PC-9 (cell line): ENCODE measurements around the gene TMCC2. TPM values are rescaled to one million over a fixed set of nuclear protein-coding genes. Genes with fewer than 3 reads are reported as not detected.

Experiments
- BruUV-seq: library from RNA; stranded (reverse); fragments of 400-500 nt; replicated peaks from 2 replicates; lab custom pipeline; 2021; lab: Mats Ljungman, UMichigan
- CTCF ChIA-PET: fragments of 300-600 bp; sonication (Branson Sonifier 250); formaldehyde crosslinking; loops from one replicate; lab custom pipeline; 2022; ENCODE audit warnings: antibody characterized with exemption; lab: Charles Lee
- POLR2A ChIA-PET: fragments of 300-600 bp; sonication (Branson Sonifier 250); formaldehyde crosslinking; loops from one replicate; lab custom pipeline; 2022; ENCODE audit warnings: antibody characterized with exemption; ENCODE audit not compliant: unreplicated experiment; lab: Charles Lee
- DNase-seq, 2 experiments: peaks; one replicate each; pipeline versions ENCODE4 v3.0.0 to v3.0.0-alpha.2; 2015 to 2022; ENCODE audit warnings: mixed read lengths in 1 of 2
- H2AFZ ChIP-seq: fragments of 200-600 bp; sonication (generic); 2 replicates; pipeline ENCODE4 v1.8.1; 2017; ENCODE audit warnings: antibody characterized with exemption
- H3F3A ChIP-seq: fragments of 200-600 bp; sonication (generic); 2 replicates; pipeline ENCODE4 v1.8.1; 2017; ENCODE audit warnings: antibody characterized with exemption, mild to moderate bottlenecking, low read depth; ENCODE audit not compliant: insufficient read depth
- H3K27ac ChIP-seq: fragments of 200-600 bp; sonication (generic); 2 replicates; pipeline ENCODE4 v1.6.1; 2016; ENCODE audit warnings: mixed run types
- H3K27me3 ChIP-seq: fragments of 200-600 bp; sonication (generic); 2 replicates; pipeline ENCODE4 v1.6.1; 2016; ENCODE audit warnings: low read depth, mixed run types; ENCODE audit not compliant: insufficient read depth
- H3K36me3 ChIP-seq: fragments of 200-600 bp; sonication (generic); 2 replicates; pipeline ENCODE4 v1.6.1; 2016; ENCODE audit warnings: low read depth, mixed run types
- H3K4me1 ChIP-seq: fragments of 200-600 bp; sonication (generic); replicated peaks from 2 replicates; pipeline ENCODE4 v1.6.1; 2016; ENCODE audit warnings: mixed run types; ENCODE audit not compliant: insufficient read depth
- H3K4me2 ChIP-seq: fragments of 200-600 bp; sonication (generic); 2 replicates; pipeline ENCODE4 v1.6.1; 2017; ENCODE audit warnings: mixed run types
- H3K4me3 ChIP-seq: fragments of 200-600 bp; sonication (generic); 2 replicates; pipeline ENCODE4 v1.6.1; 2016; ENCODE audit warnings: mixed run types
- H3K79me2 ChIP-seq: fragments of 200-600 bp; sonication (generic); 2 replicates; pipeline ENCODE4 v1.6.1; 2017; ENCODE audit warnings: low read depth, mixed run types
- H3K9me2 ChIP-seq: fragments of 200-600 bp; sonication (generic); 2 replicates; pipeline ENCODE4 v1.8.1; 2017; ENCODE audit warnings: mild to moderate bottlenecking; ENCODE audit not compliant: insufficient read depth
- H3K9me3 ChIP-seq: fragments of 200-600 bp; sonication (generic); 2 replicates; pipeline ENCODE4 v1.8.1; 2016; ENCODE audit warnings: low read depth; ENCODE audit not compliant: insufficient read depth
- H4K20me1 ChIP-seq: fragments of 200-600 bp; sonication (generic); 2 replicates; pipeline ENCODE4 v1.8.1; 2017; ENCODE audit not compliant: insufficient read depth
- CTCF ChIP-seq: fragments of 200-600 bp; sonication (generic); conservative IDR thresholded peaks from 2 replicates; pipeline ENCODE4 v1.6.1; 2017; ENCODE audit warnings: mixed run types, antibody characterized with exemption, mild to moderate bottlenecking, moderate library complexity
- EZH2 ChIP-seq: fragments of 200-600 bp; sonication (generic); IDR thresholded peaks from 2 replicates; pipeline ENCODE4 v1.8.0; 2017; ENCODE audit warnings: antibody characterized with exemption, low read depth
- intact Hi-C: fragments of 100-400 bp; cut with micrococcal nuclease; formaldehyde crosslinking; loops from one replicate; pipeline ENCODE4 v1.10.0; 2022; ENCODE audit not compliant: unreplicated experiment
- total RNA-seq: library from RNA; stranded (reverse); gene quantifications from 2 replicates; pipeline ENCODE4 v1.2.3, GENCODE V29; 2021

Gene TMCC2
- total RNA-seq, 1 experiment from 2014 or later: 0.79 TPM

- no peak for DNase-seq
- intact Hi-C loops: loop anchor here (1.0 to 2.0 kb wide), 2 partner anchors 16 to 88 kb away; partner anchors contain the start of gene TMCC2
Measured at GRCh38 chr1:205210756-205211168, 17.0 kb upstream of the TMCC2 start.

DNA sequence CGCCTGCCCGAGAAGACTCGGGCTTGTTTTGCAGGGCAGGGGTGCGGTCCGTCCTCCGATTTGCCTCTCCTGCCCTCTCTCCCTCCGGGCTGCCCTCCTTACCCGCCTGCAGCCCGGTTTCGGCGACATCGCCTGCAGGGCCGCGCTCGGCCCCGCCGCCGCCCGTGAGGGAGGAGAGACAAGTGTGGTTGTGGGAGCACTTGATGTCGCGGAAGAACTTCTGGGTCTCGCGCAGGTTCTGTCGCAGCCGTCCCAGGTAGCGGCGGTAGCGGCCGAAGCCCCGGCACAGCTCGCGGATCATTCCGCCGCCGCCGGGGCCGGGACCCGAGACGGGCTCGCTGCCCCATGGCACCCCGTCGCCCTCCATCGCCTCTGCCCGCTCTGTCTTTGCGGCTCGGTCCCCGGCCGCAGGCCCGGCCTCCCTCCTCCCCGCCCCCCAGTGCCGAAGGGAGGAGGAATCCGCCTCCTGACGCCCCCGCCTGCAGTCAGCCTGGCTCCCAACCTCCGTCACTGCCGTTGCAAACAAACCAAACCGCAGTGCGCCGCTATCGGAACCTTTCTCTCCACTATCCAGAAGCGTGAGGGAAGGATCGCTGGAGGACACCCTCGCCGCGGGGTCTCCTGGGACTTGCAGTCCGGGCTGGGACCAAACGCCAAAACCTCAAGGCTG, 16.4 kb upstream of the TMCC2 start, which contains the start of gene DSTYK:
Gene DSTYK, minus strand, starts transcription at position 534 of the 670 bp plus-strand sequence. Its CDS starts 167 bp downstream, at position 367.
- H3K9me3 ChIP-seq: no peaks in the 10 kb centered on the region
- H3K36me3 ChIP-seq: no peaks in the 10 kb centered on the region
- H3K27ac ChIP-seq: peak within 1 kb of the TSS; percentile 46; the same call in 1 of the 2 replicates
- TSS peak; percentile 71 for BruUV-seq
- H3K27me3 ChIP-seq: no peaks in the 10 kb centered on the region
- peak within 1 kb of the TSS; percentile 85 for H3K4me3 ChIP-seq
- no peaks in the 10 kb centered on the region for H3K9me2 ChIP-seq
- H3K79me2 ChIP-seq: peaks cover 18% of the 10 kb centered on the region
- peak; percentile 84 to 92 for DNase-seq
- CTCF ChIA-PET: no interaction called here
- H3K4me2 ChIP-seq: peak within 1 kb of the TSS; percentile 84
- H3F3A ChIP-seq: no peaks in the 10 kb centered on the region
- H3K4me1 ChIP-seq: peaks cover 10% of the 10 kb centered on the region
- intact Hi-C loops: loop anchor here (1.0 to 2.0 kb wide), 2 partner anchors 15 to 89 kb away; partner anchors contain the start of gene TMCC2
- POLR2A ChIA-PET: no interaction called here
- H2AFZ ChIP-seq: peak within 1 kb of the TSS; percentile 92
- H4K20me1 ChIP-seq: no peaks in the 10 kb centered on the region; the same call in 1 of the 2 replicates
- TF ChIP-seq EZH2 (no peak), CTCF (no peak)

More at GRCh38 chr1:205210756-205211168, 17.0 kb upstream of the TMCC2 start:
- peaks cover 18% of the 10 kb centered on the region for H3K79me2 ChIP-seq
- TF ChIP-seq CTCF (no peak), EZH2 (no peak)
- no peaks in the 10 kb centered on the region for H3F3A ChIP-seq
- H3K27me3 ChIP-seq: no peaks in the 10 kb centered on the region
- BruUV-seq: no TSS peak
- H3K9me3 ChIP-seq: no peaks in the 10 kb centered on the region
- peak overlapping the region; percentile 85 for H3K4me3 ChIP-seq
- peak overlapping the region; percentile 92 for H2AFZ ChIP-seq
- 0 out of 2 replicates have a peak overlapping the region, but pooled peaks have one; percentile 46 for H3K27ac ChIP-seq
- H3K36me3 ChIP-seq: no peaks in the 10 kb centered on the region
- H4K20me1 ChIP-seq: no peaks in the 10 kb centered on the region; the same call in 1 of the 2 replicates
- H3K4me1 ChIP-seq: peaks cover 10% of the 10 kb centered on the region
- peak overlapping the region; percentile 84 for H3K4me2 ChIP-seq
- ChIA-PET CTCF (interaction anchor here (0.5 kb wide), 1 partner anchor 447 kb away, joined by 3 read pairs; no protein-coding TSS in a partner anchor), POLR2A (interaction anchor here (0.6 to 0.7 kb wide), 2 partner anchors 49 to 1889 kb away, joined by 3 to 8 read pairs; no protein-coding TSS in a partner anchor)
- no peaks in the 10 kb centered on the region for H3K9me2 ChIP-seq

GRCh38 chr1:205211839-205212536, 15.8 kb upstream of the TMCC2 start:
- no peak overlapping the region for H3K27ac ChIP-seq
- no TSS peak for BruUV-seq

More at GRCh38 chr1:205211839-205212536, 15.8 kb upstream of the TMCC2 start:
- H3K4me2 ChIP-seq: peak overlapping the region; percentile 84
- no peak for DNase-seq
- H3F3A ChIP-seq: no peaks in the 10 kb centered on the region
- peaks cover 18% of the 10 kb centered on the region for H3K79me2 ChIP-seq
- no peaks in the 10 kb centered on the region; the same call in 1 of the 2 replicates for H4K20me1 ChIP-seq
- POLR2A ChIA-PET: no interaction called here
- no peak for TF ChIP-seq EZH2
- TF ChIP-seq CTCF: no peak
- peak overlapping the region; percentile 85; the same call in 1 of the 2 replicates for H3K4me3 ChIP-seq
- CTCF ChIA-PET: no interaction called here
- H3K36me3 ChIP-seq: no peaks in the 10 kb centered on the region
- no peaks in the 10 kb centered on the region for H3K9me2 ChIP-seq
- no peaks in the 10 kb centered on the region for H3K9me3 ChIP-seq
- no peaks in the 10 kb centered on the region for H3K27me3 ChIP-seq
- H3K4me1 ChIP-seq: peaks cover 10% of the 10 kb centered on the region
- intact Hi-C loops: loop anchor here (1.0 to 2.0 kb wide), 2 partner anchors 15 to 90 kb away; partner anchors contain the start of gene TMCC2
- peak overlapping the region; percentile 92 for H2AFZ ChIP-seq
